ENCODE results near the gene CHFR.
"Not testable (repeated sequence)": the region's sequence is repeated elsewhere in the genome, so short reads cannot be mapped to it uniquely, and the experiment has no call there.

CHFR gene

GRCh38 chr12:132807295-132808092, 79.9 kb downstream of the CHFR start:
- Histone ChIP-seq H3K27me3 (ENCODE audit: control insufficient read depth, insufficient read depth, low read length) (no peaks in the 10 kb centered on the region), H3K9me3 (ENCODE audit: control insufficient read depth, insufficient read depth, low read length) (no peaks in the 10 kb centered on the region), H3K36me3 (ENCODE audit: control insufficient read depth, insufficient read depth, low read length) (peaks cover 63% of the 10 kb centered on the region), H3K4me1 (ENCODE audit: control insufficient read depth, insufficient read depth, low read length) (no peaks in the 10 kb centered on the region), H3K27ac (ENCODE audit: low read depth, low read length) (no peak overlapping the region), H3K9ac (ENCODE audit: low read depth, low read length) (no peak overlapping the region), H3K4me3 (ENCODE audit: low read depth, low read length) (no peak overlapping the region)

- Histone ChIP-seq H3K4me1 (ENCODE audit: control insufficient read depth, insufficient read depth, low read length) (no peaks in the 10 kb centered on the region), H3K4me3 (ENCODE audit: low read depth, low read length) (no peak overlapping the region), H3K9ac (ENCODE audit: low read depth, low read length) (no peak overlapping the region), H3K27me3 (ENCODE audit: control insufficient read depth, insufficient read depth, low read length) (no peaks in the 10 kb centered on the region), H3K36me3 (ENCODE audit: control insufficient read depth, insufficient read depth, low read length) (peaks cover 59% of the 10 kb centered on the region), H3K9me3 (ENCODE audit: control insufficient read depth, insufficient read depth, low read length) (no peaks in the 10 kb centered on the region), H3K27ac (ENCODE audit: low read depth, low read length) (no peak overlapping the region)
Observed at GRCh38 chr12:132806857-132807256, 80.5 kb downstream of the CHFR start.

- Histone ChIP-seq H3K4me3 (ENCODE audit: low read depth, low read length) (no peak overlapping the region), H3K27ac (ENCODE audit: low read depth, low read length) (no peak overlapping the region), H3K36me3 (ENCODE audit: control insufficient read depth, insufficient read depth, low read length) (peaks cover 78% of the 10 kb centered on the region), H3K4me1 (ENCODE audit: control insufficient read depth, insufficient read depth, low read length) (no peaks in the 10 kb centered on the region), H3K27me3 (ENCODE audit: control insufficient read depth, insufficient read depth, low read length) (no peaks in the 10 kb centered on the region), H3K9me3 (ENCODE audit: control insufficient read depth, insufficient read depth, low read length) (no peaks in the 10 kb centered on the region), H3K9ac (ENCODE audit: low read depth, low read length) (no peak overlapping the region)
Observed at GRCh38 chr12:132804426-132804861, 83.0 kb downstream of the CHFR start.

- H3K36me3 ChIP-seq (ENCODE audit: control insufficient read depth, insufficient read depth, low read length) = peaks cover 83% of the 10 kb centered on the region
- no peak overlapping the region for H3K4me3 ChIP-seq (ENCODE audit: low read depth, low read length)
- H3K27ac ChIP-seq (ENCODE audit: low read depth, low read length) = no peak overlapping the region
- H3K9ac ChIP-seq (ENCODE audit: low read depth, low read length) = no peak overlapping the region
- no peaks in the 10 kb centered on the region for H3K4me1 ChIP-seq (ENCODE audit: control insufficient read depth, insufficient read depth, low read length)
- no peaks in the 10 kb centered on the region for H3K27me3 ChIP-seq (ENCODE audit: control insufficient read depth, insufficient read depth, low read length)
- no peaks in the 10 kb centered on the region for H3K9me3 ChIP-seq (ENCODE audit: control insufficient read depth, insufficient read depth, low read length)
Observed at GRCh38 chr12:132803888-132804287, 83.5 kb downstream of the CHFR start.

- Histone ChIP-seq H3K27ac (ENCODE audit: low read depth, low read length) (no peak overlapping the region), H3K27me3 (ENCODE audit: control insufficient read depth, insufficient read depth, low read length) (no peaks in the 10 kb centered on the region), H3K4me1 (ENCODE audit: control insufficient read depth, insufficient read depth, low read length) (no peaks in the 10 kb centered on the region), H3K4me3 (ENCODE audit: low read depth, low read length) (no peak overlapping the region), H3K36me3 (ENCODE audit: control insufficient read depth, insufficient read depth, low read length) (peaks cover 85% of the 10 kb centered on the region), H3K9ac (ENCODE audit: low read depth, low read length) (no peak overlapping the region), H3K9me3 (ENCODE audit: control insufficient read depth, insufficient read depth, low read length) (no peaks in the 10 kb centered on the region)
Observed at GRCh38 chr12:132803125-132803524, 84.3 kb downstream of the CHFR start.

GRCh38 chr12:132801741-132802140, 85.7 kb downstream of the CHFR start:
- Histone ChIP-seq H3K27me3 (ENCODE audit: control insufficient read depth, insufficient read depth, low read length) (no peaks in the 10 kb centered on the region), H3K9me3 (ENCODE audit: control insufficient read depth, insufficient read depth, low read length) (no peaks in the 10 kb centered on the region), H3K27ac (ENCODE audit: low read depth, low read length) (no peak overlapping the region), H3K4me1 (ENCODE audit: control insufficient read depth, insufficient read depth, low read length) (no peaks in the 10 kb centered on the region), H3K36me3 (ENCODE audit: control insufficient read depth, insufficient read depth, low read length) (peaks cover 87% of the 10 kb centered on the region), H3K4me3 (ENCODE audit: low read depth, low read length) (no peak overlapping the region), H3K9ac (ENCODE audit: low read depth, low read length) (no peak overlapping the region)

GRCh38 chr12:132798836-132799235, 88.6 kb downstream of the CHFR start:
- H3K9me3 ChIP-seq (ENCODE audit: control insufficient read depth, insufficient read depth, low read length) = no peaks in the 10 kb centered on the region
- no peaks in the 10 kb centered on the region for H3K4me1 ChIP-seq (ENCODE audit: control insufficient read depth, insufficient read depth, low read length)
- H3K27me3 ChIP-seq (ENCODE audit: control insufficient read depth, insufficient read depth, low read length) = no peaks in the 10 kb centered on the region
- no peak overlapping the region for H3K9ac ChIP-seq (ENCODE audit: low read depth, low read length)
- no peak overlapping the region for H3K27ac ChIP-seq (ENCODE audit: low read depth, low read length)
- H3K36me3 ChIP-seq (ENCODE audit: control insufficient read depth, insufficient read depth, low read length) = peaks cover 92% of the 10 kb centered on the region
- H3K4me3 ChIP-seq (ENCODE audit: low read depth, low read length) = no peak overlapping the region

GRCh38 chr12:132797820-132798570, 89.4 kb downstream of the CHFR start:
- Histone ChIP-seq H3K9me3 (ENCODE audit: control insufficient read depth, insufficient read depth, low read length) (no peaks in the 10 kb centered on the region), H3K27me3 (ENCODE audit: control insufficient read depth, insufficient read depth, low read length) (no peaks in the 10 kb centered on the region), H3K4me3 (ENCODE audit: low read depth, low read length) (no peak overlapping the region), H3K4me1 (ENCODE audit: control insufficient read depth, insufficient read depth, low read length) (no peaks in the 10 kb centered on the region), H3K27ac (ENCODE audit: low read depth, low read length) (no peak overlapping the region), H3K9ac (ENCODE audit: low read depth, low read length) (no peak overlapping the region), H3K36me3 (ENCODE audit: control insufficient read depth, insufficient read depth, low read length) (peaks cover 86% of the 10 kb centered on the region)

- peaks cover 77% of the 10 kb centered on the region for H3K36me3 ChIP-seq (ENCODE audit: control insufficient read depth, insufficient read depth, low read length)
- no peaks in the 10 kb centered on the region for H3K4me1 ChIP-seq (ENCODE audit: control insufficient read depth, insufficient read depth, low read length)
- H3K27ac ChIP-seq (ENCODE audit: low read depth, low read length) = no peak overlapping the region
- H3K4me3 ChIP-seq (ENCODE audit: low read depth, low read length) = no peak overlapping the region
- no peaks in the 10 kb centered on the region for H3K9me3 ChIP-seq (ENCODE audit: control insufficient read depth, insufficient read depth, low read length)
- H3K9ac ChIP-seq (ENCODE audit: low read depth, low read length) = no peak overlapping the region
- H3K27me3 ChIP-seq (ENCODE audit: control insufficient read depth, insufficient read depth, low read length) = no peaks in the 10 kb centered on the region
Observed at GRCh38 chr12:132795847-132796246, 91.6 kb downstream of the CHFR start.

GRCh38 chr12:132791940-132792339, 95.5 kb downstream of the CHFR start:
- not testable (repeated sequence) for H3K4me1 ChIP-seq (ENCODE audit: control insufficient read depth, insufficient read depth, low read length); H3K9me3 ChIP-seq (ENCODE audit: control insufficient read depth, insufficient read depth, low read length); H3K9ac ChIP-seq (ENCODE audit: low read depth, low read length); H3K27me3 ChIP-seq (ENCODE audit: control insufficient read depth, insufficient read depth, low read length); H3K27ac ChIP-seq (ENCODE audit: low read depth, low read length); H3K4me3 ChIP-seq (ENCODE audit: low read depth, low read length)
- H3K36me3 ChIP-seq (ENCODE audit: control insufficient read depth, insufficient read depth, low read length) = peaks cover 52% of the 10 kb centered on the region

GRCh38 chr12:132789099-132789471, 98.3 kb downstream of the CHFR start:
- H3K9me3 ChIP-seq (ENCODE audit: control insufficient read depth, insufficient read depth, low read length) = no peaks in the 10 kb centered on the region
- H3K4me3 ChIP-seq (ENCODE audit: low read depth, low read length) = no peak overlapping the region
- no peak overlapping the region for H3K9ac ChIP-seq (ENCODE audit: low read depth, low read length)
- H3K27me3 ChIP-seq (ENCODE audit: control insufficient read depth, insufficient read depth, low read length) = no peaks in the 10 kb centered on the region
- no peak overlapping the region for H3K27ac ChIP-seq (ENCODE audit: low read depth, low read length)
- peaks cover 50% of the 10 kb centered on the region for H3K36me3 ChIP-seq (ENCODE audit: control insufficient read depth, insufficient read depth, low read length)
- H3K4me1 ChIP-seq (ENCODE audit: control insufficient read depth, insufficient read depth, low read length) = no peaks in the 10 kb centered on the region
